K562 (cell line): Measurements from ENCODE around the gene NXF3. TPM values are rescaled to one million over a fixed set of nuclear protein-coding genes. Genes with fewer than 3 reads are reported as not detected.

Source experiments
- ERF ChIP-seq: fragments of 450-650 bp; formaldehyde crosslinking; IDR thresholded peaks from 2 replicates; pipeline ENCODE4 v1.4.0; 2020; ENCODE audit warnings: mild to moderate bottlenecking, mixed read lengths
- ILK ChIP-seq: fragments of 450-650 bp; IDR thresholded peaks from 2 replicates; pipeline ENCODE4 v1.6.1; 2016; ENCODE audit warnings: missing genetic modification characterization, low read depth, mild to moderate bottlenecking, missing compliant biosample characterization, moderate library complexity, borderline replicate concordance
- KAT2B ChIP-seq: IDR thresholded peaks from one replicate; pipeline ENCODE4 v1.6.1; 2012; ENCODE audit warnings: low read depth, mild to moderate bottlenecking, control low read depth, inconsistent platforms, low read length, moderate library complexity
- L3MBTL2 ChIP-seq: fragments of 450-650 bp; IDR thresholded peaks from 2 replicates; pipeline ENCODE4 v1.6.1; 2016; ENCODE audit warnings: mild to moderate bottlenecking, moderate library complexity
- MECOM ChIP-seq: fragments of 250-450 bp; sonication (Bioruptor Pico); IDR thresholded peaks from 2 replicates; pipeline ENCODE4 v1.8.0; 2022; ENCODE audit warnings: inconsistent platforms
- MIER1 ChIP-seq: fragments of 450-650 bp; IDR thresholded peaks from 2 replicates; pipeline ENCODE4 v1.6.1; 2016; ENCODE audit warnings: antibody characterized with exemption, mild to moderate bottlenecking, low read depth
- NELFE ChIP-seq: IDR thresholded peaks from 2 replicates; pipeline ENCODE4 v1.6.1; 2011; ENCODE audit warnings: mild to moderate bottlenecking; ENCODE audit not compliant: insufficient read depth, insufficient read length
- SMAD1 ChIP-seq: fragments of 150-350 bp; IDR thresholded peaks from 2 replicates; pipeline ENCODE4 v1.6.1; 2014; ENCODE audit warnings: low read length, low read depth; ENCODE audit not compliant: partially characterized antibody
- SMAD4 ChIP-seq: fragments of 250-450 bp; sonication (Bioruptor Pico); conservative IDR thresholded peaks from 2 replicates; pipeline ENCODE4 v1.8.0; 2021; ENCODE audit warnings: inconsistent platforms, mild to moderate bottlenecking, moderate library complexity
- TAF9B ChIP-seq: fragments of 450-650 bp; IDR thresholded peaks from 2 replicates; pipeline ENCODE4 v1.6.1; 2018; ENCODE audit warnings: mild to moderate bottlenecking; ENCODE audit not compliant: partially characterized antibody
- TARDBP ChIP-seq: fragments of 450-650 bp; IDR thresholded peaks from 2 replicates; pipeline ENCODE4 v1.6.1; 2016
- ZBTB43 ChIP-seq: sonication (generic); formaldehyde crosslinking; IDR thresholded peaks from 2 replicates; pipeline ENCODE4 v1.8.0; 2023; ENCODE audit warnings: mild to moderate bottlenecking, missing genetic modification reagents
- ZNF384 ChIP-seq: IDR thresholded peaks from 2 replicates; pipeline ENCODE4 v1.6.1; 2012; ENCODE audit warnings: low read depth, low read length, improper control_type of control experiment
- ZNF407 ChIP-seq: fragments of 450-650 bp; IDR thresholded peaks from 2 replicates; pipeline ENCODE4 v1.6.1; 2016; ENCODE audit warnings: low read depth
- ZNF445 ChIP-seq: fragments of 250-450 bp; sonication (Bioruptor Pico); IDR thresholded peaks from 2 replicates; pipeline ENCODE4 v1.4.0; 2020; ENCODE audit warnings: low read depth, mild to moderate bottlenecking, moderate library complexity
- ZNF740 ChIP-seq, 3 experiments: fragments of 200-800 bp in 1 of 3; sonication (Bioruptor generic) in 1 of 3; sonication (generic) in 1 of 3; formaldehyde crosslinking in 1 of 3; IDR thresholded peaks; 2 replicates each; pipeline versions ENCODE4 v1.6.1 to v1.8.0; 2016 to 2022; ENCODE audit warnings: mild to moderate bottlenecking in 2 of 3, missing compliant biosample characterization in 2 of 3, missing genetic modification characterization in 2 of 3, missing genetic modification reagents in 1 of 3
- ZSCAN32 ChIP-seq: fragments of 450-650 bp; formaldehyde crosslinking; IDR thresholded peaks from 2 replicates; pipeline ENCODE4 v1.4.0; 2020; ENCODE audit warnings: mild to moderate bottlenecking, moderate library complexity
- polyA plus RNA-seq, 8 experiments: library from polyadenylated mRNA; depleted of rRNA in 4 of 8; stranded (reverse) in 5 of 8; unstranded in 3 of 8; fragments of >200 nt; fragmentation: Nextera tagmentation in 2 of 8; fragmentation: Illumina TruSeq in 1 of 8; extraction: Ambion mirVana in 2 of 8; extraction: Trizol in 1 of 8; gene quantifications; 2 replicates each; pipeline versions ENCODE4 v1.2.1 to v1.2.3, GENCODE V29; 2011 to 2014; ENCODE audit warnings: inconsistent platforms in 1 of 8, missing spikeins in 1 of 8
- total RNA-seq, 7 experiments: library from RNA; depleted of rRNA in 6 of 7; stranded (reverse); fragments of >200 nt in 6 of 7; fragmentation: Illumina TruSeq in 2 of 7; extraction: Trizol in 2 of 7; gene quantifications; 2 replicates each; pipeline versions ENCODE4 v1.2.1 to v1.2.3, GENCODE V29; 2011 to 2021; ENCODE audit warnings: low replicate concordance in 1 of 7

NXF3 gene
- total and polyA plus RNA-seq, 9 of the 15 experiments (the other 6 are each of a cell fraction or from before 2014, with no cell fraction given), result 0.18 to 0.40 (median 0.28) TPM; not detected in 2

GRCh38 chrX:103063191-103063845 is 29.6 kb downstream of the NXF3 start (continued):
- TF ChIP-seq ZBTB43 (CRISPR knock-in tag) (no peak), ZNF445 (CRISPR knock-in tag) (no peak), ZSCAN32 (CRISPR knock-in tag) (no peak), ZNF407 (no peak), TARDBP (no peak), NELFE (no peak), SMAD4 (no peak), ILK (tag) (no peak), SMAD1 (no peak), ZNF740 (CRISPR knock-in tag; IDR thresholded peaks at IDR 0.05) (no peak), ZNF740 (tag; IDR thresholded peaks at IDR 0.05) (peak in 1 of 2 experiments; percentile 40; a peak in 1 of 4 replicates), MIER1 (peak; percentile 79), ERF (no peak), ZNF384 (no peak), KAT2B (no peak), L3MBTL2 (no peak), TAF9B (no peak), MECOM (CRISPR knock-in tag) (no peak)
- TF ChIP-seq, all 486 proteins: peak for 5
